SK-N-MC (cell line): ENCODE results near the gene MTTP.

ENCODE experiments used
- DNase-seq: peaks from one replicate; pipeline ENCODE4 v3.0.0-alpha.2; 2011; ENCODE audit warnings: low read depth, low spot score
- H3K27ac ChIP-seq: fragments of 200-600 bp; sonication (generic); 2 replicates; pipeline ENCODE4 v1.5.1; 2016; ENCODE audit warnings: mixed run types
- H3K36me3 ChIP-seq: fragments of 200-600 bp; sonication (generic); 2 replicates; pipeline ENCODE4 v1.6.1; 2017; ENCODE audit warnings: antibody characterized with exemption, low read length, mixed read lengths; ENCODE audit not compliant: insufficient read depth
- H3K4me3 ChIP-seq: fragments of 200-600 bp; sonication (generic); 2 replicates; pipeline ENCODE4 v1.5.1; 2016
- H3K9ac ChIP-seq: fragments of 200-600 bp; sonication (generic); 2 replicates; pipeline ENCODE4 v1.8.0; 2017; ENCODE audit warnings: mixed run types, mixed read lengths; ENCODE audit not compliant: insufficient read length
- H3K9me3 ChIP-seq: fragments of 200-600 bp; sonication (generic); 2 replicates; pipeline ENCODE4 v1.6.1; 2017; ENCODE audit warnings: low read depth, mild to moderate bottlenecking, antibody characterized with exemption, low read length, moderate library complexity, mixed read lengths
- EZH2 ChIP-seq: fragments of 200-600 bp; sonication (generic); IDR thresholded peaks from one replicate; pipeline ENCODE4 v1.6.1; 2017; ENCODE audit warnings: antibody characterized with exemption
- FOXP2 ChIP-seq: optimal IDR thresholded peaks from 2 replicates; pipeline ENCODE3; 2011; ENCODE audit warnings: mild to moderate bottlenecking, moderate library complexity; ENCODE audit not compliant: insufficient read depth; ENCODE audit errors: extremely low read length, control extremely low read depth
- POLR2AphosphoS5 ChIP-seq: IDR thresholded peaks from 2 replicates; pipeline ENCODE4 v1.6.1; 2012; ENCODE audit warnings: mild to moderate bottlenecking, low read depth, low read length, borderline replicate concordance

The MTTP gene

DNA sequence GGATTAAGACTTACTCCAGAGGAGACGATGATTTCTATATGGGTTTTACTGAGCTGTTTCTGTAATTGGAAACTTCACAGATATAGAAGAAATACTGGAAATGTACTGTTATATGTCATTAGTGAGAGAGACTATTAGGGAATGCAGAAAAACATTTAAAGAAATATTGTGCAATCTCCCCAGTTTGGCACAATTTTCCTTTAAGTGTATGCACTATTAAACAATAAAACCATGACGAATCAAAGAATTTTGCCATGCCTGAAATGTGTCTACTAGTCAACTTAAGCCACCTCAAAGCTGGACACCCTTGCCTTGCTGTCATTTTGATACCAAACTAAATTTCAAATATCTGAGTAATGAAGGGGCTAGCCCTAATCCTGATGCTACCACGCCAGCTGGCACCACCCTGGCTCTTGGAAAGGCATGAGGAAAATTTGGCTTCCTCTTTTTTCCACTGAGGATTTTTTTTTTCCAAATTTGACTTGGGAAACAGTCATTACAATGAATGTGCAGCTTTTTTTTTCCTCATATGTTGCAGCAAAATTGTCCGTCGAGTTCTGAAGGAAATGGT, 36.1 kb downstream of the MTTP start:
- Histone ChIP-seq H3K27ac (no peak overlapping the region), H3K4me3 (no peak overlapping the region), H3K9me3 (no peaks in the 10 kb centered on the region), H3K9ac (no peak overlapping the region), H3K36me3 (no peaks in the 10 kb centered on the region)
- no peak for DNase-seq
- TF ChIP-seq POLR2AphosphoS5 = no peak
- TF ChIP-seq FOXP2 = no peak

DNA sequence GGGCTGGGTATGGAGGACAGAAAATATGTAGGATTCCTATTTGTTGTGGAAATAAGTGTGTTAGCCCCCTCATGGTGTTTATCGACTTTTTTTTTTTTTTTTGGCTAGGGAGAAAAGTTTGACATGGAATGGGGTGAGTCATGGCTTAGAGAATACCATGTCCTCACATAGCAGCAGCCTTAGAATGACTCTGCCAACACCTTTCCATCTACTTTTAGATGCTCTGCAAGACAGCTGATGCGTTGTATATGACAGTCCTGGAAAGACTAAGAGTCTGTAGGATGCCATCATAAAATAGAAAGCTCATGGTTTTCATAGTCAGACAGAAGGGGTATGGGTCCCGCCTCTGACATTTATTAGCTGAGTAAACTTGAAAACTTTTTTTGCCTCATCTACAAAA, 37.7 kb downstream of the MTTP start:
- Histone ChIP-seq H3K9me3 (no peaks in the 10 kb centered on the region), H3K27ac (no peak overlapping the region), H3K36me3 (no peaks in the 10 kb centered on the region), H3K9ac (no peak overlapping the region), H3K4me3 (no peak overlapping the region)
- DNase-seq = no peak
- TF ChIP-seq FOXP2 (no peak), POLR2AphosphoS5 (no peak), EZH2 (no peak)

DNA sequence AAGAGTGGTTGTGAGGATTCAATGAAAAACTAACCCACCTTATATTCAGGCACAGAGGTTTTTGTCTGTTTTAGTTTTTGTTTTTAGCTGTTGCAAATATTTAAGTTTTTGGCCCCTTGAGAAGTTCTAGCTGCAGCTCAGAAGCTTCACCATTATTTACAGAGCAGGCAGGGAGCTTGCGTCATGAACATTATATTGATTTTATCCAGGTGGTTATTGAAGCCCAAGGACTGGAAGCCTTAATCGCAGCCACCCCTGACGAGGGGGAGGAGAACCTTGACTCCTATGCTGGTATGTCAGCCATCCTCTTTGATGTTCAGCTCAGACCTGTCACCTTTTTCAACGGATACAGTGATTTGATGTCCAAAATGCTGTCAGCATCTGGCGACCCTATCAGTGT, 38.1 kb downstream of the MTTP start:
- no peaks in the 10 kb centered on the region for H3K36me3 ChIP-seq

DNA sequence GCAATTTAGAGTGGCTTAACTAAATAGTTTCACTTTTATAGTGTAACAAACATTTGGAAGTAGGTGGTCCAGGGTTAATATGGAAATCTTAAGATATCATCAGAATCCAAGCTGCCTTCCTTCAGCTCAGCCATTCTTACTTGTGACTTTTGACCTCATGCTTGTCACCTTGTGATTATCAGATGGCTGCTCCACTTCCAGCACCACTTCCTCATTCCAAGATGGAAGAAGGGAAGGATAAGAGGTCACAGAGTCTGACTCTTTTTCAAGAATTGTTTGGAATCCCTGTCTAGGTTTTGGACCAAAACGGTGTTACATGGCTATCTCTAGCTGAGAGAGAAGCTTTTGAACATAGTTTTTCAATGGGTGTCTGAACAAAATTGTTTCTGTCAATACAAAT, 39.9 kb downstream of the MTTP start:
- H3K36me3 ChIP-seq = no peaks in the 10 kb centered on the region
- no peak overlapping the region for H3K4me3 ChIP-seq
- H3K9ac ChIP-seq = no peak overlapping the region
- DNase-seq = no peak
- TF ChIP-seq FOXP2 (no peak), POLR2AphosphoS5 (no peak), EZH2 (no peak)
- H3K27ac ChIP-seq = no peak overlapping the region
- H3K9me3 ChIP-seq = no peaks in the 10 kb centered on the region

More for the DNA sequence above, 38.1 kb downstream of the MTTP start:
- TF ChIP-seq EZH2 = no peak
- no peak for TF ChIP-seq FOXP2
- no peak for TF ChIP-seq POLR2AphosphoS5
- Histone ChIP-seq H3K27ac (no peak overlapping the region), H3K9me3 (no peaks in the 10 kb centered on the region), H3K4me3 (no peak overlapping the region), H3K9ac (no peak overlapping the region)
- no peak for DNase-seq

DNA sequence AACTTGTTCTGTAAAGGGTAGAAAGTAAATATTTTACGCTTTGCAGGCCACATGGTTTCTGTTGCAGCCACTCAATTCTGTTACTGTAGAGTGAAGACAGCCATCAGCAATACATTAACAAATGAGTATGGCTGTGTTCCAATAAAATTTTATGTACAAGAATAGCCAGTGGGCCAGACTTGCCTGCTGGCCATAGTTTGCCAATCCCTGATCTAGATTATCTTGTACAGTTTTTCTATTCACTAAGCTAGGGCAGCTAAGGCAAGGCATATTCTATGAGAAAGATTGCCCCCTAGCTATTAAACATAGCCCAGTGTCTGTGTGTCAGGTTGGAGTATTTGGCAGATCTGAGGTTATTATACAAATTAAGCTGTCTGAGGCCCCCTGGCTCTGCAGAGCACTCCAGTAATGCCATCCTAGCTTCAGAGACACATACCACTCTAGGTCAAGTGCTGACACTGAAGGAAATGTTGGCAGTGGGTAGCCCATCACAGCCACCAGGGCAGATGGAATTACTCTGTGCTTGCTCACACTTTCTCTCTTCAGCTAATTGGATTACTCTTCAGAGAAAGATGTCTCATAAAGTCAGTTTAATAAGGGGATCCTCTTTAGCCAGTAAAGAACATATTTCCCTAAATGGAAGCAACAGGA, 40.7 kb downstream of the MTTP start:
- Histone ChIP-seq H3K36me3 (no peaks in the 10 kb centered on the region), H3K9me3 (no peaks in the 10 kb centered on the region), H3K27ac (no peak overlapping the region), H3K4me3 (no peak overlapping the region), H3K9ac (no peak overlapping the region)
- TF ChIP-seq EZH2 = no peak
- DNase-seq = no peak

DNA sequence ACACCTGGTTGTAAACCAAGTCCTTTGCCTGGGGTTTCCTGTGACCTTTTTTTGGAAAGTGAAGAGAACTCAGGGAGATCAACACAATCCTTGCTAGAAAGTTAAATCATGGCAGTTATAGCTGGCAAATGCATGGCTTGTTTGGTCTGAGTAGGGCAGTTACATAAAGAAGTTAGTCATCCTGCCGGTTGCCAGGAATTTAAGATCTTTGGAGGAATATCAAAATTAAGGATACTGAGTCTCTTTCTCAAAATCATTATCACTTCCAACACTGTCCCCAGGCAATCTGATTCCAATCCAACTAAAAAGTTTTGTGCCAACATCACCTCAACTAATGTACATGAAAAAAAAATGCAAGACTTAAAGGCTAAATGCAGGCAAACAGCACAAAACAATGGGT, 42.8 kb downstream of the MTTP start:
- no peaks in the 10 kb centered on the region for H3K36me3 ChIP-seq
- H3K9me3 ChIP-seq = no peaks in the 10 kb centered on the region
- H3K9ac ChIP-seq = no peak overlapping the region
- no peak for TF ChIP-seq FOXP2
- no peak for TF ChIP-seq EZH2
- TF ChIP-seq POLR2AphosphoS5 = no peak
- no peak for DNase-seq
- no peak overlapping the region for H3K27ac ChIP-seq
- H3K4me3 ChIP-seq = no peak overlapping the region

- H3K27ac ChIP-seq = no peak overlapping the region
- TF ChIP-seq EZH2 (no peak), FOXP2 (no peak), POLR2AphosphoS5 (no peak)
- H3K9ac ChIP-seq = no peak overlapping the region
- DNase-seq = no peak
- H3K36me3 ChIP-seq = no peaks in the 10 kb centered on the region
- H3K9me3 ChIP-seq = no peaks in the 10 kb centered on the region
- H3K4me3 ChIP-seq = no peak overlapping the region
Observed at GRCh38 chr4:99622341-99622740, 47.7 kb downstream of the MTTP start.

DNA sequence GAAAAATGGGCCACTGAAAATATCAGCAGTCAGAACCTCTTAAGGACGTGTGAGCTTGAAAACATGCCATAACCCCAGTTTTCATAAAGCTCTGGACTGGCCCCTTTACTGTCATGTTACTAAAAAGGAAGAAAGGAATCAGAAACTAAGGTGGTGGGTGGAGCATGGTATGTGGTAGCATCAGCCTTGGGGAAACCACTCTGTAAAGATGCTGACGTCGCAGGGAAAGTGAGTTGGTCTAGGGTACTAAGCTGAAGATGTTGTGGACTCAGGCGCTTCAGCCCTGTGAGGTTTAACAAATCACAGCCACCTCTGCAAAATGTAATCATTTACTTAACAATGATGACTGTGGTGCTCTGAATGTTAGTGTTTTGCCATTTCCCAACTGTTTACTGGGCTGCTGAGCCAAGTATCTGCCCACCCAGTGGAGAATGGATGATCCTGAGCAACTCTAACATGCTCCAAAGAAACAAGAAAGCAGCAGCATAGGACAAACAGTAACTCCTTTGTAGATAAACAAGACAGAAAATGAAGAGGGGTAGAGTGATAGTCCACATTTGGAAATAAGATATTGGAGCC, 49.6 kb downstream of the MTTP start:
- no peaks in the 10 kb centered on the region for H3K36me3 ChIP-seq
- H3K27ac ChIP-seq = no peak overlapping the region
- no peak for DNase-seq
- TF ChIP-seq FOXP2 (no peak), POLR2AphosphoS5 (no peak), EZH2 (no peak)
- no peaks in the 10 kb centered on the region for H3K9me3 ChIP-seq
- no peak overlapping the region for H3K4me3 ChIP-seq
- H3K9ac ChIP-seq = no peak overlapping the region

GRCh38 chr4:99625369-99625768, 50.7 kb downstream of the MTTP start:
- DNase-seq = no peak
- no peak for TF ChIP-seq FOXP2
- TF ChIP-seq EZH2 = no peak
- no peak for TF ChIP-seq POLR2AphosphoS5
- no peak overlapping the region for H3K4me3 ChIP-seq
- no peaks in the 10 kb centered on the region for H3K9me3 ChIP-seq
- H3K27ac ChIP-seq = no peak overlapping the region
- no peaks in the 10 kb centered on the region for H3K36me3 ChIP-seq
- H3K9ac ChIP-seq = no peak overlapping the region
